HepG2 (cell line): ENCODE results near the gene IGFLR1. TPM values are rescaled to one million over a fixed set of nuclear protein-coding genes. Genes with fewer than 3 reads are reported as not detected.
A peak's percentile ranks its signal among the peaks of the same experiment; 100 is the strongest.

Source experiments
- ASH2L ChIP-seq: fragments of 300-600, 200-600 bp; sonication (generic); IDR thresholded peaks from 2 replicates; pipeline ENCODE4 v1.7.0; 2017; ENCODE audit warnings: low read depth, mild to moderate bottlenecking, moderate library complexity, mixed read lengths, low read length; ENCODE audit not compliant: insufficient read length
- EEA1 ChIP-seq: sonication (generic); formaldehyde crosslinking; IDR thresholded peaks from 2 replicates; pipeline ENCODE4 v1.5.1; 2020; ENCODE audit warnings: mild to moderate bottlenecking, missing genetic modification reagents, borderline replicate concordance
- NR2F6 ChIP-seq, 2 experiments: IDR thresholded peaks; 2 replicates each; pipeline ENCODE4 v1.6.1; 2016; ENCODE audit warnings: antibody characterized with exemption in 1 of 2, mild to moderate bottlenecking in 1 of 2
- NR3C1 ChIP-seq: sonication (generic); formaldehyde crosslinking; IDR thresholded peaks from 2 replicates; pipeline ENCODE4 v1.4.0; 2020; ENCODE audit warnings: missing genetic modification reagents
- SMAD1 ChIP-seq: sonication (generic); formaldehyde crosslinking; IDR thresholded peaks from 2 replicates; pipeline ENCODE4 v1.4.0; 2020; ENCODE audit warnings: missing genetic modification reagents, low read depth, mild to moderate bottlenecking, borderline replicate concordance
- SRSF1 ChIP-seq: fragments of 200-400 bp; formaldehyde crosslinking; optimal IDR thresholded peaks from 2 replicates; pipeline ENCODE3; 2017; ENCODE audit warnings: mild to moderate bottlenecking, low read depth, low read length, moderate library complexity
- ZEB1 ChIP-seq: IDR thresholded peaks from 2 replicates; pipeline ENCODE4 v1.6.1; 2012; ENCODE audit warnings: mild to moderate bottlenecking, low read depth, inconsistent platforms; ENCODE audit not compliant: insufficient replicate concordance
- ZFP37 ChIP-seq: sonication (generic); formaldehyde crosslinking; IDR thresholded peaks from 2 replicates; pipeline ENCODE4 v1.4.0; 2020; ENCODE audit warnings: missing genetic modification reagents, borderline replicate concordance
- ZNF136 ChIP-seq: sonication (generic); formaldehyde crosslinking; IDR thresholded peaks from 2 replicates; pipeline ENCODE4 v1.8.1; 2022; ENCODE audit warnings: low read depth, mild to moderate bottlenecking, moderate library complexity, missing genetic modification reagents
- ZNF546 ChIP-seq: sonication (generic); formaldehyde crosslinking; conservative IDR thresholded peaks from 2 replicates; pipeline ENCODE4 v1.8.1; 2023; ENCODE audit warnings: mild to moderate bottlenecking, missing genetic modification reagents
- ZNF713 ChIP-seq: sonication (generic); formaldehyde crosslinking; IDR thresholded peaks from 2 replicates; pipeline ENCODE4 v1.4.0; 2020; ENCODE audit warnings: mild to moderate bottlenecking, missing genetic modification reagents
- ZNF720 ChIP-seq: sonication (generic); formaldehyde crosslinking; IDR thresholded peaks from 2 replicates; pipeline ENCODE4 v1.4.0; 2020; ENCODE audit warnings: missing genetic modification reagents
- polyA plus RNA-seq, 8 experiments: library from polyadenylated mRNA; depleted of rRNA in 3 of 8; stranded (reverse) in 7 of 8; unstranded in 1 of 8; fragments of >200 nt; fragmentation: Illumina TruSeq in 4 of 8; extraction: Trizol in 4 of 8; gene quantifications; 2 replicates each; pipeline versions ENCODE4 v1.2.1 to v1.2.3, GENCODE V29; 2011 to 2016; ENCODE audit warnings: low read depth in 4 of 8, missing spikeins in 1 of 8, mixed read lengths in 1 of 8; ENCODE audit not compliant: insufficient read depth in 1 of 8
- total RNA-seq, 5 experiments: library from RNA; depleted of rRNA; stranded (reverse); fragments of >200 nt; fragmentation: Illumina TruSeq; extraction: Trizol; gene quantifications; 2 replicates each; pipeline ENCODE4 v1.2.3, GENCODE V29; 2016; ENCODE audit warnings: low read depth in 1 of 5
- TF ChIP-seq, protein P1 (sequence below), 2 experiments: sonication (generic) in 1 of 2; formaldehyde crosslinking in 1 of 2; IDR thresholded peaks; 2 replicates each; pipeline versions ENCODE4 v1.5.1 to v1.6.1; 2011 to 2020; ENCODE audit warnings: borderline replicate concordance in 1 of 2, low read depth in 1 of 2, low read length in 1 of 2, mild to moderate bottlenecking in 1 of 2, missing genetic modification reagents in 1 of 2, moderate library complexity in 1 of 2
- TF ChIP-seq, protein P2 (sequence below): sonication (generic); IDR thresholded peaks from 2 replicates; pipeline ENCODE4 v1.6.1; 2016; ENCODE audit warnings: low read depth, borderline replicate concordance
- TF ChIP-seq, protein P3 (sequence below): sonication (generic); formaldehyde crosslinking; IDR thresholded peaks from 2 replicates; pipeline ENCODE4 v1.9.0; 2021; ENCODE audit warnings: missing genetic modification reagents, borderline replicate concordance
- TF ChIP-seq, protein P4 (sequence below): sonication (generic); formaldehyde crosslinking; conservative IDR thresholded peaks from 2 replicates; pipeline ENCODE4 v1.4.0; 2020; ENCODE audit warnings: missing genetic modification reagents
- TF ChIP-seq, protein P5 (sequence below): sonication (generic); formaldehyde crosslinking; IDR thresholded peaks from 2 replicates; pipeline ENCODE4 v1.4.0; 2020; ENCODE audit warnings: mild to moderate bottlenecking, missing genetic modification reagents
- TF ChIP-seq, protein P6 (sequence below): sonication (generic); formaldehyde crosslinking; IDR thresholded peaks from 2 replicates; pipeline ENCODE4 v1.8.1; 2023; ENCODE audit warnings: mild to moderate bottlenecking, inconsistent platforms, moderate library complexity, missing genetic modification reagents, borderline replicate concordance

IGFLR1 gene
- total and polyA plus RNA-seq, 2 of the 13 experiments (the other 11 are each of a cell fraction or from before 2014, with no cell fraction given) = 5.4 to 8.9 TPM

DNA sequence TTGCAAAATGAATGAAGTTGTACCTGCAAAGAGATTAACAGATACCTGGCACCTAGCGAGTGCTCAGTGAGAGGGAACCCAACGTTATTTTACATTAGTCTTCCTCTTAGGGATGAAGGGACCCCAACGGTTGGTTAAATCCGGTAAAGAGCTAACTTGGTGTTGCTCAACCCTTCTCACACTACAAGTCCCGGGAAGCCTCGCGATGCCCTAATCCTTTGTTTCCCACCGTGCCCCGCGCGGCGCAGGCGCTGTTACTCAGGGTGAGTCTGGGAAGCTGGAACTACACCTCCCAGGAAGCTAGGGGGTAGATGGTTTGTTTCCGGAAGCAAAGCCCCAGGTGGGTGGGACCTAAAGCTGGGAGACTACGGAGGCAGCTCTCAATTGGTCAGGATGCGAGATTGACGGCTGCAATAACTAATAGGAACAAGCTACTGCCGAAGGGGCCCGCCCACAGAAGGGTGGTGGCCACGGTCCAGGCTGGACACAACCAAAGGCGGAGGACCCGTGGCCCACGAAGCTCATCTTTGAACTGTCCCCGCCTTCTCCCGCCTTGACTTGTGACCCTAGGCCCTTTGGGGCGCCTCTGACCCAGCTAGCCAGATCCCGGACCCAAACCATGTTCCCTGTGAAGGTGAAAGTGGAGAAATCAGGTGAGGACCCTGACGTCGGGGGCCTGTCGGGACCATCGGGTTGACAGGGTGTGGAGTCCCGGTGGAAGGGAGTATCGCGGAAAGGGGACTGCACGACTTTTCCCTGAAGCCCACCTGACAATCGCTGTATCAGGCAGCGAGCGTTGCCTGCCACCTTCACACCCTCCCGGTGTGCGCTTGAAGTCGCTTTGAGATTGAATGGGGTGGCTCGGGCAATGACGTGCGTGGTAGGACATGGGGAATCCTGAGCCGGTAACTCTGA is 6.1 kb upstream of the IGFLR1 start, which contains the start of gene LIN37 (continued):
- TF ChIP-seq, protein P1, sequence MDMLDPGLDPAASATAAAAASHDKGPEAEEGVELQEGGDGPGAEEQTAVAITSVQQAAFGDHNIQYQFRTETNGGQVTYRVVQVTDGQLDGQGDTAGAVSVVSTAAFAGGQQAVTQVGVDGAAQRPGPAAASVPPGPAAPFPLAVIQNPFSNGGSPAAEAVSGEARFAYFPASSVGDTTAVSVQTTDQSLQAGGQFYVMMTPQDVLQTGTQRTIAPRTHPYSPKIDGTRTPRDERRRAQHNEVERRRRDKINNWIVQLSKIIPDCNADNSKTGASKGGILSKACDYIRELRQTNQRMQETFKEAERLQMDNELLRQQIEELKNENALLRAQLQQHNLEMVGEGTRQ (IDR thresholded peaks at IDR 0.05; ENCODE audit: low read depth, low read length) = no peak
- TF ChIP-seq, protein P1 (CRISPR knock-in tag; IDR thresholded peaks at IDR 0.05; ENCODE audit: borderline replicate concordance) = no peak; the same call in 1 of the 2 replicates
- TF ChIP-seq ZNF546 (CRISPR knock-in tag) (peak; percentile 56; the same call in 1 of the 2 replicates), NR2F6 (IDR thresholded peaks at IDR 0.05) (peak; percentile 79), NR2F6 (CRISPR knock-in tag; IDR thresholded peaks at IDR 0.05) (peak; percentile 73), ASH2L (peak; percentile 61), NR3C1 (CRISPR knock-in tag) (no peak), ZNF713 (CRISPR knock-in tag) (no peak), SMAD1 (CRISPR knock-in tag) (no peak), ZEB1 (no peak), ZNF720 (CRISPR knock-in tag) (no peak), ZNF136 (no peak), SRSF1 (no peak), ZFP37 (no peak), EEA1 (no peak)
- TF ChIP-seq, protein P2, sequence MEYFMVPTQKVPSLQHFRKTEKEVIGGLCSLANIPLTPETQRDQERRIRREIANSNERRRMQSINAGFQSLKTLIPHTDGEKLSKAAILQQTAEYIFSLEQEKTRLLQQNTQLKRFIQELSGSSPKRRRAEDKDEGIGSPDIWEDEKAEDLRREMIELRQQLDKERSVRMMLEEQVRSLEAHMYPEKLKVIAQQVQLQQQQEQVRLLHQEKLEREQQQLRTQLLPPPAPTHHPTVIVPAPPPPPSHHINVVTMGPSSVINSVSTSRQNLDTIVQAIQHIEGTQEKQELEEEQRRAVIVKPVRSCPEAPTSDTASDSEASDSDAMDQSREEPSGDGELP = 0 out of 2 replicates have a peak, but pooled peaks have one; percentile 3
- TF ChIP-seq, protein P3, sequence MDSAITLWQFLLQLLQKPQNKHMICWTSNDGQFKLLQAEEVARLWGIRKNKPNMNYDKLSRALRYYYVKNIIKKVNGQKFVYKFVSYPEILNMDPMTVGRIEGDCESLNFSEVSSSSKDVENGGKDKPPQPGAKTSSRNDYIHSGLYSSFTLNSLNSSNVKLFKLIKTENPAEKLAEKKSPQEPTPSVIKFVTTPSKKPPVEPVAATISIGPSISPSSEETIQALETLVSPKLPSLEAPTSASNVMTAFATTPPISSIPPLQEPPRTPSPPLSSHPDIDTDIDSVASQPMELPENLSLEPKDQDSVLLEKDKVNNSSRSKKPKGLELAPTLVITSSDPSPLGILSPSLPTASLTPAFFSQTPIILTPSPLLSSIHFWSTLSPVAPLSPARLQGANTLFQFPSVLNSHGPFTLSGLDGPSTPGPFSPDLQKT (CRISPR knock-in tag) = no peak
- TF ChIP-seq, protein P4, sequence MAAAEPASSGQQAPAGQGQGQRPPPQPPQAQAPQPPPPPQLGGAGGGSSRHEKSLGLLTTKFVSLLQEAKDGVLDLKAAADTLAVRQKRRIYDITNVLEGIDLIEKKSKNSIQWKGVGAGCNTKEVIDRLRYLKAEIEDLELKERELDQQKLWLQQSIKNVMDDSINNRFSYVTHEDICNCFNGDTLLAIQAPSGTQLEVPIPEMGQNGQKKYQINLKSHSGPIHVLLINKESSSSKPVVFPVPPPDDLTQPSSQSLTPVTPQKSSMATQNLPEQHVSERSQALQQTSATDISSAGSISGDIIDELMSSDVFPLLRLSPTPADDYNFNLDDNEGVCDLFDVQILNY (CRISPR knock-in tag) = peak; percentile 35; the same call in 1 of the 2 replicates
- TF ChIP-seq, protein P5, sequence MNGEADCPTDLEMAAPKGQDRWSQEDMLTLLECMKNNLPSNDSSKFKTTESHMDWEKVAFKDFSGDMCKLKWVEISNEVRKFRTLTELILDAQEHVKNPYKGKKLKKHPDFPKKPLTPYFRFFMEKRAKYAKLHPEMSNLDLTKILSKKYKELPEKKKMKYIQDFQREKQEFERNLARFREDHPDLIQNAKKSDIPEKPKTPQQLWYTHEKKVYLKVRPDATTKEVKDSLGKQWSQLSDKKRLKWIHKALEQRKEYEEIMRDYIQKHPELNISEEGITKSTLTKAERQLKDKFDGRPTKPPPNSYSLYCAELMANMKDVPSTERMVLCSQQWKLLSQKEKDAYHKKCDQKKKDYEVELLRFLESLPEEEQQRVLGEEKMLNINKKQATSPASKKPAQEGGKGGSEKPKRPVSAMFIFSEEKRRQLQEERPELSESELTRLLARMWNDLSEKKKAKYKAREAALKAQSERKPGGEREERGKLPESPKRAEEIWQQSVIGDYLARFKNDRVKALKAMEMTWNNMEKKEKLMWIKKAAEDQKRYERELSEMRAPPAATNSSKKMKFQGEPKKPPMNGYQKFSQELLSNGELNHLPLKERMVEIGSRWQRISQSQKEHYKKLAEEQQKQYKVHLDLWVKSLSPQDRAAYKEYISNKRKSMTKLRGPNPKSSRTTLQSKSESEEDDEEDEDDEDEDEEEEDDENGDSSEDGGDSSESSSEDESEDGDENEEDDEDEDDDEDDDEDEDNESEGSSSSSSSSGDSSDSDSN (CRISPR knock-in tag) = no peak
- TF ChIP-seq, protein P6, sequence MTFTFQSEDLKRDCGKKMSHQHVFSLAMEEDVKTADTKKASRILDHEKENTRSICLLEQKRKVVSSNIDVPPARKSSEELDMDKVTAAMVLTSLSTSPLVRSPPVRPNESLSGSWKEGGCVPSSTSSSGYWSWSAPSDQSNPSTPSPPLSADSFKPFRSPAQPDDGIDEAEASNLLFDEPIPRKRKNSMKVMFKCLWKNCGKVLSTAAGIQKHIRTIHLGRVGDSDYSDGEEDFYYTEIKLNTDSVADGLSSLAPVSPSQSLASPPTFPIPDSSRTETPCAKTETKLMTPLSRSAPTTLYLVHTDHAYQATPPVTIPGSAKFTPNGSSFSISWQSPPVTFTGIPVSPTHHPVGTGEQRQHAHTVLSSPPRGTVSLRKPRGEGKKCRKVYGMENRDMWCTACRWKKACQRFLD (CRISPR knock-in tag) = no peak
